ENCODE data around the gene ZFYVE9. TPM values are rescaled to one million over a fixed set of nuclear protein-coding genes. Genes with fewer than 3 reads are reported as not detected.
"Not testable (repeated sequence)": the region's sequence is repeated elsewhere in the genome, so short reads cannot be mapped to it uniquely, and the experiment has no call there.

ZFYVE9 gene
- total RNA-seq, 1 donor from 2014 or later, result 17.9 TPM

DNA sequence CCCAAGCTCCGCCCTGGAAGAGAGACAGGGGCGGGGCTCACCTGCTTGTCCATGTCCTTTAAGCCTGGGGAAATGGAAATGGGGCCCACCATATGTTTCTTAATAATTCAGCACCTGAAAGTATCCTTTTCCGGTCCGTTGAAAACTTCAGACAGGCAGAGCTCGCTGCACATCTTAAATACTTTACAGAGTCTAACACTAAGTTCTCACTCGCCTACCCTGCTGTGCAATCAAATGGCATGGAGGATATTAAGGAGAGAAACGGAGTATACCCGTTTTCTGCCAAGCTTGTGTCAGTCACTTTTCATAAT, 224.6 kb downstream of the ZFYVE9 start:
- H3K36me3 ChIP-seq, result peaks cover 16% of the 10 kb centered on the region

GRCh38 chr1:52367272-52367671, 225.4 kb downstream of the ZFYVE9 start:
- intact Hi-C loops (cut with micrococcal nuclease), result no loop called here
- Histone ChIP-seq H3K27ac (replicated peaks) (no peak overlapping the region), H3K36me3 (peaks cover 8% of the 10 kb centered on the region), H3K4me3 (no peak overlapping the region), H3K27me3 (ENCODE audit: low read depth) (no peaks in the 10 kb centered on the region), H3K4me1 (peaks cover 26% of the 10 kb centered on the region), H3K9me3 (replicated peaks) (no peaks in the 10 kb centered on the region)
- no peak for TF ChIP-seq CTCF (IDR thresholded peaks at IDR 0.05; ENCODE audit: borderline replicate concordance)
- no peak for DNase-seq

More for the DNA sequence above, 224.6 kb downstream of the ZFYVE9 start:
- peak overlapping the region; percentile 99 for H3K4me3 ChIP-seq
- no peak for DNase-seq
- no peak for TF ChIP-seq CTCF (IDR thresholded peaks at IDR 0.05; ENCODE audit: borderline replicate concordance)
- H3K27ac ChIP-seq (replicated peaks), result peak overlapping the region; percentile 94
- no peaks in the 10 kb centered on the region for H3K27me3 ChIP-seq (ENCODE audit: low read depth)
- H3K9me3 ChIP-seq (replicated peaks), result no peaks in the 10 kb centered on the region
- intact Hi-C loops (cut with micrococcal nuclease), result no loop called here
- peaks cover 26% of the 10 kb centered on the region for H3K4me1 ChIP-seq

GRCh38 chr1:52368383-52369172, 226.7 kb downstream of the ZFYVE9 start:
- Histone ChIP-seq H3K36me3 (no peaks in the 10 kb centered on the region), H3K9me3 (replicated peaks) (no peaks in the 10 kb centered on the region), H3K4me1 (peaks cover 26% of the 10 kb centered on the region), H3K27ac (replicated peaks) (peak overlapping the region; percentile 35), H3K27me3 (ENCODE audit: low read depth) (no peaks in the 10 kb centered on the region), H3K4me3 (peak overlapping the region; percentile 61)
- peak; percentile 31 for DNase-seq
- peak; percentile 25 for TF ChIP-seq CTCF (IDR thresholded peaks at IDR 0.05; ENCODE audit: borderline replicate concordance)
- intact Hi-C loops (cut with micrococcal nuclease), result no loop called here

DNA sequence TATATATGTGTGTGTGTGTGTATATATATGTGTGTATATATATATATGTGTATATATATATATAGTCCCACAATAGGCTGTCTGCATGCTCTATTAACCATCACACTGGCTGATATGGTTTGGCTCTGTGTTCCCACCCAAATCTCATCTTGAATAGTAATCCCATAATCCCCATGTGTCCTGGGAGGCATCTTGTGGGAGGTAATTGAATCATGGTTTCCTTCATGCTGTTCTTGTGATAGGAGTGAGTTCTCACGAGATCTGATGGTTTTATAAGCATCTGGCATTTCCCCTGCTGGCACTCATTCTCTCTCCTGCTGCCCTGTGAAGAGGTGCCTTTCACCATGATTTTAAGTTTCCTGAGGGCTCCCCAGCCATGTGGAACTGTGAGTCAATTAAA, 228.0 kb downstream of the ZFYVE9 start:
- H3K4me1 ChIP-seq, result peaks cover 16% of the 10 kb centered on the region
- H3K4me3 ChIP-seq; intact Hi-C loops (cut with micrococcal nuclease); H3K27me3 ChIP-seq (ENCODE audit: low read depth); H3K36me3 ChIP-seq; H3K9me3 ChIP-seq (replicated peaks); H3K27ac ChIP-seq (replicated peaks); DNase-seq: not testable (repeated sequence)

DNA sequence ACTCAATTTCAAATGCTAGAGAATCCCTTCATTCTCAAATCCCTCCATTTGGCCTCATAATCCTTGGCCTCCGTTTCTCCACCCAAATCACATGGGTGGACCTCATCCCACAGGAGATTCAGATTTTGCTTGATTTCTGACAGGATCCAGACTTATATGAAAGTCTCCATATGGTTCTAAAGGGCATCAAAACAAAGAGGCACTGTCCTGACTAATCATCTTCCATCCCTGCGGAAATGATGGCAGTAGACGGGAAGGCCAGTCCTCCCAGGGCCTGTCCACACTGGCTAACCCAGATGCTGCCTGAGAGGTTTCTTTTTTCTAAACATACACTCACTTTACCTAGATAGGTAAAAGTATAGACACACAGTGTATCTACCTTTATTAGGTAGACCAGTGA, 243.5 kb downstream of the ZFYVE9 start:
- no peak for TF ChIP-seq CTCF (IDR thresholded peaks at IDR 0.05; ENCODE audit: borderline replicate concordance)
- DNase-seq, result no peak
- Histone ChIP-seq H3K36me3 (no peaks in the 10 kb centered on the region), H3K4me1 (no peaks in the 10 kb centered on the region), H3K27me3 (ENCODE audit: low read depth) (no peaks in the 10 kb centered on the region), H3K4me3 (no peak overlapping the region), H3K27ac (replicated peaks) (no peak overlapping the region), H3K9me3 (replicated peaks) (no peaks in the 10 kb centered on the region)
- intact Hi-C loops (cut with micrococcal nuclease), result no loop called here

DNA sequence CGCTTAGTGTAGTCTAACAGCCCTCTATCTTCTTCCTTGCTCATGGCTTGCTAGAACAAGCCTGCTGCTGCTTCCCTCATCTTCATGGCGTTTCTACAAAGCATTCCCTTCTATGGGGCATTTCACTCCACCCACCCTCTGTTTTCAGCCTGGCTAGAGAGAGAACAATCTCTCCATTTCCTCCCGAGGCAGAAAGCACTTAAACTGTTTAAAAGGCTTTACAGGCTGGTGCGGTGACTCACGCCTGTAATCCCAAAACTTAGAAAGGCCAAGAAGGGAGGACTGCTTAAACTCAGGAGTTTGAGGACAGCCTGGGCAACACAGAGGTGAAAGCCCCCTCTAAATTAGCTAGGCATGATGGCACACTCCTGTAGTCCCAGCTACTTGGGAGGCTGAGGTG, 244.6 kb downstream of the ZFYVE9 start:
- H3K4me3 ChIP-seq, result no peak overlapping the region
- H3K27me3 ChIP-seq (ENCODE audit: low read depth), result no peaks in the 10 kb centered on the region
- no peak for DNase-seq
- no peaks in the 10 kb centered on the region for H3K36me3 ChIP-seq
- H3K4me1 ChIP-seq, result no peaks in the 10 kb centered on the region
- TF ChIP-seq CTCF (IDR thresholded peaks at IDR 0.05; ENCODE audit: borderline replicate concordance), result no peak
- intact Hi-C loops (cut with micrococcal nuclease), result no loop called here
- no peak overlapping the region for H3K27ac ChIP-seq (replicated peaks)
- H3K9me3 ChIP-seq (replicated peaks), result no peaks in the 10 kb centered on the region

Data from left ventricle myocardium inferior (tissue), 1 donor.